ENCODE results near the gene GBP7.
"Not testable (repeated sequence)": the region's sequence is repeated elsewhere in the genome, so short reads cannot be mapped to it uniquely, and the experiment has no call there.

The GBP7 gene

DNA sequence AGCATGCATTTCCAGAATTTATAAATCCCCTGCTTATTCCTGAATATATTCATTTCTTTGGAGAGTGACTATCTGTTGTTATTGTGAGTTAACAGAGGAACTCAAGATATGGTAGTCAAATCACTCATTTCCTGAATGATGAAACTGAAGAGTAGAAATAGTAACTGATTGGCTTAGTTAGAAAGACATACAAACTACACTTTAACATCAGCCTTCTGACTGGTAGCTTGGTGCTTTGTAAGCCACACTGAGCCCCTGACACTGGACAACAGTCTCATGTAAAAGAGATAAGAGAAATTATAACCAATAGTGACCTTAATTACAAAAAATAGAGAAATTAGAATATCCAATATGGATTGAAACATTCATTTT, 4.8 kb downstream of the GBP7 start:
- FAIRE-seq (no peak), DNase-seq (ENCODE audit: low spot score) (no peak)

DNA sequence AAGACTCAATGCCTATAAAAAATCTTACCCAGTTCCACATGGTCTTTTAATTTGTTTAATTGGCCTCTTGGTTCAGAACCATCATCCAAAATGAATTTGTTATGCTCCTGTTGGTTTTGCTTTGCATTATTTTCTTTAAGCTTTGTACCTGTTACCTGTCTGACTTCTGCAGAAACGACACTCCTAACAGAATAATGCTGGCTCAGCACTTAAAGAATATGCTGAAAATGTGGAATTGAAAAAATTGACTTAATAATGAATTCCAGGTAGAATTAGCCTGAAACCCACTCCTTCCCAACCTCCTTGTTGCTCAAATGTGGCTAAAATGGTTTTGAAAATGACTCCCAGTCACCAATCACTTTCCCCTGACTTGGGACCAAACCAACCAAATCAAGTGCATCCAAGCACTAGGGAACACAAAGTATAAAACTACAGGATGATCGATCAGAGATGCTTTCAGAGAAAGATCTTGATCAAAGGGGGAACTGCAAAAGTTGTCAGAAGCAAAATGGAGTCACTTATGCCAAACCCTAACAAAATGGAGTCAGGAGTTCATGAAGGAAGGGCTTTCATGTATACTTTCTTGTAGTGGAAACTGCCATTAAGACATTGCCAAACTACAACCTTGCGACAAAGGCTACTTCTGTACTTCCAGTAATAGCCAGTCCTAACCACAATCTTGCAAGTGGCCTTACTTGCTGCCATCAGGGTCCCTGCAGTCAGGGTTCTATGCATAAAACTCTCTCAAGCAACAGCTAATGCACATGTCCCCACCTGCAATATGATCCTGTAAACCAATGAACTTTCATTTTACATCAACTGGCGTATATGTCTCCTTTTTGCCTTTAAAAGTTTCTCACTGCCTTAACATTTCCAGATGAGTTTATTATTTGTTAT, 5.4 kb downstream of the GBP7 start:
- DNase-seq (ENCODE audit: low spot score): no peak
- no peak for FAIRE-seq

DNA sequence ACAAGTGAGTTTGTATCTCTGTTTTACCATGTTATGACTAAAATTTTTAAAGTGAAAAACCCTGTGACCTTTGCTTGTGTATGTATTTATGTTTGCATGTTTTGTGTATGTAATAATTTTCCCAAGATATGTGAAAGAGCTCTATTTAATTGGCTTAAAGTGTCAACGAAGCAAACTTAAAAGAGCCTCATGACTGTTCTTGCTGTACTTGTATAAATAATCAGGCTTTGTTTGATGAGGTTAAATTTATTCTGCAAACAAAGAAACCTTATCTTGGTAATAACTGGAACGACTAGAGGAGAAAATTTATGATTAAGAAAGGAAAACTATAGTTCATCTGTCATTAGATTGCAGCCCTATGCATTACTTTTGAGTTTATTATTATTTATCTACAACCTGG, 6.6 kb downstream of the GBP7 start:
- FAIRE-seq (no peak), DNase-seq (ENCODE audit: low spot score) (no peak)

DNA sequence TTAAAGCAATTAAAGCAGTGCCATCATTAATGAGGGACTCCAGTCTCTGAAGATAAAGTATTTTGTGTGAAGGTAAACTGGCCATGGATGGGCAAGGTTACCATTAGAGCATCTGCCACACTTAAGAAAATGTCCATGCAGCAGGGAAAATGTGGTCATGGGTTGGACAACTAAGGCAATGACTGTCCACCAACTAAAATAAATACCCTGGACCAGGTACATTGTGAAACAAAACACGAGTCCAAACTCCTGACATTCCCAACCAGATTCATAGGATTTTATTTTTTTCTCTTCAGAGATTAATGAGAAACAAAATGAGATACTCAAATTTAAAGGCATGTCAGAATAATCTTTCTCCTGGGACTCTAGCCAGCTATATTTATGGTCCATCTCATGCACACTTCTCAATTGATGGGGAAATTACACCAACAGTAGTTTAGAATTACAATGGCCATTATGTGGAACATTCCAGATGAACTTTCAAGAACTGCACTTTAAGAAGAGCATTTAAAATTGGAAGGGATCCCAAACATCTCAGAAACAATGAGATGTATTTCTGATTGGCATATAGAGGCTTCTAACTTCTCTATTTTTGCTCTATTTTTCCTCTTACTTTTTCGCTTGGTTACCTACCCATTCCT, 8.1 kb downstream of the GBP7 start:
- FAIRE-seq: no peak
- no peak for DNase-seq (ENCODE audit: low spot score)

DNA sequence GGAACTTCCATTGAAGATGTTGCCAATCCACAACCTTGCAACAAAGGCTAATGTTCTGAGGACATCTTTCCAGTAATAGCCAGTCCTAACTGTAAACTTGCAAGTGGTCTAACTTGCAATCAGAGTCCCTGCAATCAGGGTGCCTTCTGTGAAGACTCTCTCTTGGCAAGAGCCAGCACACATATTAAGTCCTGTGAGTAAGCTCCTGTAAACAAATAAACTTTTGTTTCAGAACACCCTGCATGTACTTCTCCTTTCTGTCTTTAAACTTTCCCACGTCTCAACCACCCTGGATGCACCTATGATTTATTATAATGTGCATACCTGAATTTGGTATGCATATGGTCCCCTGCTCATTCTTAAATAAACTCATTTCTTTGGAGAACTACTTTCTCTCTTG, 9.1 kb downstream of the GBP7 start:
- DNase-seq (ENCODE audit: low spot score): no peak
- no peak for FAIRE-seq

DNA sequence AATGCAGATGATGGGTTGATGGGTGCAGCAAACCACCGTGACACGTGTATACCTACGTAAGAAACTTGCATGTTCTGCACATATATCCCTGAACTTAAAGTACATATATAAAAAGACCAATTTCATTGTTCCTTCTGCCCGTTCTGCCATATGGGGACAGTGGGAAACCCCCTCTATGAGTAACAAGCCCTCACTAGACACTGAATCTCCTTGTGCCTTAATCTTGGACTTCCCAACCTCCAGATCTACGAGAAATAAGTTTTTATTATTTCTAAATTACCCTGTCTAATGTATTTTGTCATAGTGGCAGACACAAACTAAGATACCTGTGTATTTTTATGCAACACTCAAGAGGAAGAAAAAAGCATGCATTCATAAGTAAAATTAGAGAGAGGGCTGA, 10.0 kb downstream of the GBP7 start:
- DNase-seq (ENCODE audit: low spot score) (no peak), FAIRE-seq (no peak)

DNA sequence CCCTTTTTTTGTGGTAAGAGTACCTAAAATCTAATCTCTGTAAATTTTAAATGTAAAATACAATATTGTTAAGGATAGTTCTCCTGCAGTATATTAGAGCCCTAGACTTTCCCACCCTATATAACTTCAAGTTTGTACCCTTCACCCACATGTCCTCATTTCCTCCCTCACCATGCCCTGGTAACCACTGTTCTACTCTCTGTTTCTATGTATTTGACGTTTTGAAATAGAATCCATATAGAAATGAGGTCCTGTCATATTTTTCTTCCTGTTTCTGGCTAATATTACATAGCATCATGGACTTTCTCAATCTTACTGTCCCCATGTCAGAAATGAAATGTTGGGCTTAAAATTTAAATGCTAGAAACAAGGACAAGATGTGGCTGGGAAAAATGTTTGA, 24.8 kb downstream of the GBP7 start:
- DNase-seq (ENCODE audit: low spot score) (no peak), FAIRE-seq (no peak)

DNA sequence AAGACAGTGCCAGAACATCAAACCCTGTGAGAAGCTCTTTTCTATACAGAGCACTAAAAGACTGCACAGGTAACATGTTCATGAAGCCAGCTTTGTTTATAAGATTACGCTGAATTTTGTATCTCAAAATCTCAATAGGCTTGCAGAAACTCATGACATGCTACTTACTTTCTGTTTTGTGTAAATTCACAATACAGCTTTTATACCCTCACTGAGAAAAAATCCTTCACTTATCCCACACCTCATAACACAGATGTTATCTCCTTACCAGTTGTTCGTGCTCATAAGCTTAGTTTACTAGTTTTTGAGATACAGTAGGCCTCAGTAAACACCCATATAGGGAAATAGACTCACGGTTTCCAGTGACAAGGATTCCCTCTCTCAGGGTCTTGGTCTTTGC, 25.8 kb downstream of the GBP7 start:
- no peak for DNase-seq (ENCODE audit: low spot score)
- FAIRE-seq: no peak

DNA sequence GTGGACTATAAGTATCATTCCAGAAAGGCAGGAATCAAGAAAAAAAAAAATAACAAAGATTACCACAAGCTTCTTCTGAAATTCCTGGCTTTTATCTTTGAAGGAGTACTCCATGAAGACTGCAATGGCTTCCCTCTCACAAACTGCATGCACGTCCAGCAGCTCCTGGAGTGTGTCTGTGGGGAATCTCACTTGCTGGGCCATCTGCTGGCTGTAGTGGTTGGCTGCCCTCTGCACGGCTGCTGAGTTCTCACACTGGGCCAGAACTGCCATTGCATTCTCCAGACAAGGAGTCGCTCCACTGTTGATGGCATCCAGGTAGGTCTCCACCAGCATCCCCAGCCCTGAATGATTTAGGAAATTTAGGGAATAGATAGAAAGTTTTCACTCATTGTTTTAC, 26.6 kb downstream of the GBP7 start:
- FAIRE-seq: no peak
- no peak for DNase-seq (ENCODE audit: low spot score)

DNA sequence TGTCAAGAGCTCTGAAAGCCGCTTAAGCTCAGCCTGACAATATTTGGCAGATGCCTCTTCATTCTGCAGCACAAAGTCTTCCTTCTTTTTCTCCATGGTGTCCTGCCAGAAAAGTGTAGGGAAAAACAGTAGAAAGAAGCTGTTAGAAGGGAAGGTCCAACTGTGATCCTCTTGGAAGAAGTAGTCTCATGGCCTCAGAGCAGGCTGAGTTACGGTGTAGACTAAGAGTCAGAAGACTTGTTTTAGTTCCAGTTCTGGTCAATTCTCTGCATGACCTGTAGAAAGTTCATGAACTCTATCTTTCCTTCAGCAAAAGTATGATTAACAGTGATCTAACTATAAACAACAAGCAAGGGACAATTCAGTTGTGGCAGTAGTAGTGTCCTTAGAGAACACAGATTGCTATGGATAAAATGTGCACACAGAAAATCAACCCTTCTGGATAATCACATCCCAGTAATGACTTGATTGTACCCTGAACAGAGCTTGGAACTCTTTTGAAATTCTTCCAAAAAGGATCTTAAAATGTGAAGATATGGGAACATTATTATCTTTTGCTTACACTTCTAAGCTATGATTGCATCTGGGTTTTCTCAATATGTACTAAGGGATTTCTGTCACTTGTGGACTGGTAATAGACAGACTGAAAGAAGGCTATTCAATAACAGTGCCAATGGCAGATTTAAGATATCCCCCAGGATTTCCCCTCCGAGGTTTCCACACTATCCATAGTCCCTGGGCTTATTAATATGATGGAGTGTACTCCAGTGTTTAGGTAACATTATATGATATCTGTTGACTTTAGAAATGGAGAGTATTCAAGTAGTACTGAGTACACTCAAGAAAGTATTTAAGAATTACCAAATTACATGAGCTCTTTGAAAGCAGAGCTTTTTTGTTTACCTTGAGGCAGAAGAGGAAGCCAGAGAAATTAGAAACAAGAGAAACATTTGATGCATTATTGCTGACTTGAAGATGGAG, 27.8 kb downstream of the GBP7 start:
- DNase-seq (ENCODE audit: low spot score): no peak
- no peak for FAIRE-seq

DNA sequence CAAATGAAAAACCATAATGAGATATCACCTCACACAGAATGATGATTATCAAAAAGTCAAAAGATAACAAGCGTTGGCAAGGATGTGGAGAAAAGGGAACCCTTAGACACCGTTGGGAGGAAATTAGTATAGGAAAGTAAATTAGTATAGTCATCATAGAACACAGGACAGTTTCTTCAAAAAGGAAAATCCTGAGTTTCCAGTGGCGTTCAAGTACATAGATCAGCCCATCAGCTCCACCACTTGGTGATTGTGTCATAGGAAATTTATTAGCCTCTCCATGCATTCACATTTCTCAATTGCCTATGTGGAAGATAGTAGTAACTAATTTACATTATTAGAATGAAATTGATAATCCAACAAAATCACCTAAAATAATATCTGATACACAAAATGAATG, 29.1 kb downstream of the GBP7 start:
- FAIRE-seq: no peak

DNA sequence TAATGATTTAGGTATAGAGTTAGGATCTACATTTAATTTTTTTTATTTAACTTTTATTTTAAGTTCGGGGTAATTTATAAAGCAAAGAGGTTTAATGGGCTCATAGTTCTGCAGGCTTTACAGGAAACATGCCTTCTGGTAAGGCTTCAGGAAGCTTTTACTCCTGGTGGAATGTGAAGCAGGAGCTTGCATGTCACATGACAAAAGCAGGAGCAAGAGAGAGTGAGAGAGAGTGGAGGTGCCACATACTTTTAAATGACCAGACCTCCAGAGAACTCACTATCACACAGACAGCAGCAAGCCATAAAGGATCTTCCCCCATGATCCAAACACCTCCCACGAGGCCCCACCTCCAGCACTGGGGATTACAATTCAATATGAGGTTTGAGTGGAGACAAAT, 32.3 kb downstream of the GBP7 start:
- DNase-seq (ENCODE audit: low spot score) (no peak), FAIRE-seq (no peak)

More for the DNA sequence above, 29.1 kb downstream of the GBP7 start:
- no peak for DNase-seq (ENCODE audit: low spot score)

DNA sequence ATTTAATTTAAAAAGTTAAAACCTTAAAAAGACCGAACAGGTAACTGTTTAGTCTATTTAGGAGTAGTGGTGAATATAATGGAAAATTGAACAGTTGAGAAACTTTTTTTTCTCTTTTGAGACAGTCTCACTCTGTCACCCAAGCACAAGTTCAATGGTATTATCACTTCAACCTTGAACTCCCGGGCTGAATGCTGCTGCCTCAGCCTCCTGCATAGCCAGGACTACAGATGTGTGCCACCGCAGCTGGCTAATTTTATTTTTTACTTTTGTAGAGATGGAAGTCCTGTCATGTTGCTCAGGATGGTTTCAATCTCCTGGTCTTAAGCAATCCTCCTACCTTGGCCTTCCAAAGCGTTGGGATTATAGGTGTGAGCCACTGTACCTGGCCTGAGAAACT, 33.6 kb downstream of the GBP7 start:
- FAIRE-seq: no peak
- no peak for DNase-seq (ENCODE audit: low spot score)

DNA sequence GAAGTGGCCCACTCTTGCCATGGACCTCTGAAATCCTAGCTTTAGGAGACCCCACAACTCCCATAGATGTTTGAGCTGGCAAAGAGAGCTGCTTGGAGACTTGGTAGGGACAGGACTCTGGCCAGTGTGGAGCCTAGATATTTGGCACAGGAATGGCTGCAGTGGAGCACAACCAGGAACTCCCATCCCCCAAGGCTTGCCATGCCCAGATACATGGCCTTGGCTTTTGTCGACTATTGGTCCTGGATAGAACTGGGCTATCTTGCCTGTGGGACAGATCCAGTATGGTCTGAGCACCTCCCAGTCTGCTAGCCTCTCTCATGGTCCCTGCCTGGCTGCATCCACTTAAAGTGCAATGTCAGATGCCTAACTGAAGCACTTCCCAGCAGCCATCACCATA, 42.1 kb downstream of the GBP7 start:
- no peak for FAIRE-seq
- no peak for DNase-seq (ENCODE audit: low spot score)

DNA sequence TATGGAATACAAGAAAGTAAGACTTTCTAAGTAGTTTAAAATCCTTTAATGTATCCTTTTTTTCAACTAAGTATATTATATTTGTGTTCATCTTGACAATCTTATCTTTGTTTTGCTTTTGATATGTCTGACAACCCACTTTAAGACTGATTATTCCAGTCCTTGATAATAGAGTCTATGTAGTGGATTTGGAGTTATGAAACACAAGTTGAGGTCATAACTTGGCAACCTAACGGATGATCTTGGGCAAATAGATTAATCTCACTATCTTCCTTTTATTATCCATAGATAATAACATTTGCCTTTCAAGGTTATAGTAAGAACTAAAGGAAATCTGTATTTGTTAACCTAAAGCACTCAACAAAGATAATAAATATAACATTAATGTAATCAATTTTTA, 45.1 kb downstream of the GBP7 start:
- no peak for FAIRE-seq
- DNase-seq (ENCODE audit: low spot score): no peak

DNA sequence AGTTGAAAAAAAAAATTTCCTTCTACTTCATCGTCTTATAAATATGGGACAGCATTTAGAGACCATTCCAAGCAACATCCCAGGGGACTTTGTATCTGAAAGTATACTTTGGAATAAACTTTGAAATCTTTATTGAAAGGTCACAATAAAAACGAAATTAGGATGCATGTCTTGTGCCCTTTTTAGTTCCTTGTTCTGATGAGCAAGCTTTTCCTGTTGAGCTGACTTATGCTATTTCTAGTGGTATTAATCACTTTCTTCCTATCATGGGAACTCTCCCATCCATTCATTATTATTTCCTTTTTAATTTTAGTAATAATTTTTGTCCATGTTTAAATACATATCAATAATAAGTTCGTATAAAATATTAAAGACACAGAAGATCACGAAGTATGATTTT, 45.9 kb downstream of the GBP7 start:
- FAIRE-seq (no peak), DNase-seq (ENCODE audit: low spot score) (no peak)

DNA sequence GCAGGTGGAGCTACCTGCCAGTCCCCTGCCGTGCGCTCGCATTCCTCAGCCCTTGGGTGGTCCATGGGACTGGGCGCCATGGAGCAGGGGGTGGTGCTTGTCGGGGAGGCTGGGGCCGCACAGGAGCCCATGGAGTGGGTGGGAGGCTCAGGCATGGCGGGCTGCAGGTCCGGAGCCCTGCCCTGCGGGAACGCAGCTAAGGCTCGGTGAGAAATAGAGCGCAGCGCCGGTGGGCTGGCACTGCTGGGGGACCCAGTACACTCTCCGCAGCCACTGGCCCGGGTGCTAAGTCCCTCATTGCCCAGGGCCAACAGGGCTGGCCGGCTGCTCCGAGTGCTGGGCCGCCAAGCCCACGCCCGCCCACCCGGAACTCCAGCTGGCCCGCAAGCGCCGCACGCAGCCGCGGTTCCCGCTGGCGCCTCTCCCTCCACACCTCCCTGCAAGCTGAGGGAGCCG, 47.8 kb downstream of the GBP7 start:
- FAIRE-seq; DNase-seq (ENCODE audit: low spot score): not testable (repeated sequence)

DNA sequence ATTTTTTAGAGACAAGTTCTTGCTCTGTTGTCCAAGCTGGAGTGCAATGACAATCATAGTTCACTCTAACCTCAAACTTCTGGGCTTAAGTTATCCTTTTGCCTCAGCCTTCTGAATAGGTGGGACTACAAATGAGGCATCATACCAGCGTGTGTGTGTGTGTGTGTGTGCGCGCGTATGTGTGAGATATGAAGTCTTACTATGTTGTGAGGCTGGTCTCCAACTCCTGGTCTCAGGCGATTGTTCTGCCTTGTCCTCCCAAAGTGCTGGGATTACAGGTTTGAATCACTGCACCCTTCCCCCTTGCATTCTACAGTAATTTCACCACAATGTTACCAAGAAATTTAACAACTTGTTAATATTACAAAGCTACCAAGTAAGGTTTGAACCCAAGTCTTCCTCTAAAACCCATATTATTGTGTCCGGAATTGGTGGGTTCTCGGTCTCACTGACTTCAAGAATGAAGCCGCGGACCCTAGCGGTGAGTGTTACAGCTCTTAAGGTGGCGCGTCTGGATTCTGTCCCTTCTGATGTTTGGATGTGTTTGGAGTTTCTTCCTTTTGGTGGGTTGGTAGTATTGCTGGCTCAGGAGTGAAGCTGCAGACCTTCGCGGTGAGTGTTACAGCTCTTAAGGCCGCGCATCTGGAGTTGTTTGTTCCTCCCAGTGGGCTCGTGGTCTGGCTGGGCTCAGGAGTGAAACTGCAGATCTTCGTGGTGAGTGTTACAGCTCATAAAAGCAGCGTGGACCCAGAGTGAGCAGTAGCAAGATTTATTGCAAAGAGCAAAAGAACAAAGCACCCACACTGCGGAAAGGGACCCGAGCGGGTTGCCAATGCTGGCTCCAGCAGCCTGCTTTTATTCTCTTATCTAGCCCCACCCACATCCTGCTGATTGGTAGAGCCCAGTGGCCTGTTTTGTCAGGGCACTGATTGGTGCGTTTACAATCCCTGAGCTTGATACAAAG, 48.9 kb downstream of the GBP7 start:
- not testable (repeated sequence) for FAIRE-seq; DNase-seq (ENCODE audit: low spot score)

DNA sequence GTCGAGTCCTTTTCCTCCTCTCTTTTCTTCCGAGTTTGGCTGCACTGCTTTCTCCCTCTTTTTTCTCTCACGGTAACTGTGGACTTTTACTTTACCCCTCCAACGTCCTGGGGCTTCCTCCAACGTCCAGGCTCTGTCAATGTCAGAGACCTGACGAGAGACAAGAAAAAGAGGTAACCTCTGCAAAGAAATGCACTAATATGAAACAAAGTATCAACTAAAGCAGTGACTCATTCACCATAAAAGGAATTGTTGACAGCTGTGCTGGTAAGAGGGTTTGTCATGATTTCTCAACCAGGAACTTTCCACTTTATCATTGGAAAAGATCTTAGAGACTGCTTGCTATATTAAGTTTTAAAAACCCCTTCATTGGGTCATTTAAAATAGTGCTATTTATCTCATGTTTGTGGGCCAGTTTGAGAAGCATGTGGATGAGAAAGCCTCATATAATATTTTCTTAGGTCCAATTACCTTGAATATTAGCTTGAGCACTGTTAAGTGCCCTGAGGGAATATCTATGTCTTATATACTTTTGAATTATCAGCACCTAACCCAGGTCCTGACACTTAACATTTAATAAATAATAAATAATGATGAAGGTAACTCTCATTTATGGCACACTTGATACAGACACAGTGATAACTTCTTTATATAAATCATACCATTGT, 49.8 kb downstream of the GBP7 start, which contains the start of gene GBP2:
Gene GBP2 (minus strand): TSS at position 202 of the 668 bp plus-strand sequence. CDS start 4,148 bp downstream, outside the sequence.
- DNase-seq (ENCODE audit: low spot score) (peak; percentile 49), FAIRE-seq (no peak)
